ENCODE measurements around the gene CRK.
A peak's percentile ranks its signal among the peaks of the same experiment; 100 is the strongest.

CRK gene

DNA sequence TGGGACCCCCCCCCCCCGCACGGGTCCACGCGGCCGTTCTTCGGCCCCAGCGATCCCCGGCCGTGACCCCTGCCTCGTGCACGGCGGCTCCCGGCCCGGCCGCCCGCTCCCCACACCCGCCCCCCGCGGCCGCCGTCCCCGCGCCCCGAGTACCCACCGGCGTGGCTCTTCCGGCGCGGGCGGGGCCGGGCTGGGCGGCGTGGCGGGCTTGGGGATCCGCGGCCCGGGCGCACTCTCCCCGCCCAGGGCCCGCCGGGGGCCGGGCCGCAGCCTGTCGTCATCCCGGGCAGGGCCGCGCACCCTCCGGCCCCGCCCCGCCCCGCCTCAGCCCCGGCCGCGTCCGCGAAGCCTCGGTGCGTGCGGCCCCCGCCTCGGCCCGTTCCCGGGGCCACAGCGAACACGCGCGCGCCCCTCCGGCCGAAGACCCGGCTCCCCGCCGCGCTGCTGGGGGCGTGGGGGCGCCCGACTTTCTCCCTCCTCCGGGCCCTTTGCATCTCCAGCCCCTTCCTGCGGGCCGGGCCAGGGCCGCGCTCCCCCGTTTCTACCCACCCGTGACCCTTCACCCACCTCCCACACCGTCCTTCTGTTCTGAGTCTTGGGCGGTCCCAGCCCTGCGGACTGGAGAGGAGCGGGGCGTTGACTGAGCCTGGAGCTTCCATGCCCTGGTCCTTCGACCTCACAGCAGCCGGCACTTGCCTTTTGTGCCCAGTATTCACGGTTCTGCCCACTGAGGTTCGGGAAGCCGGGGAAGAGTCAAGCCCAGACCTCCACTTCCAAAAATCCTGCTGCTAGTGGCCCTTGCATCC, 35.6 kb upstream of the CRK start:
- peak overlapping the region; percentile 70 for H3K4me3 ChIP-seq (replicated peaks; ENCODE audit: low read depth, low read length)
- TF ChIP-seq, protein P1, sequence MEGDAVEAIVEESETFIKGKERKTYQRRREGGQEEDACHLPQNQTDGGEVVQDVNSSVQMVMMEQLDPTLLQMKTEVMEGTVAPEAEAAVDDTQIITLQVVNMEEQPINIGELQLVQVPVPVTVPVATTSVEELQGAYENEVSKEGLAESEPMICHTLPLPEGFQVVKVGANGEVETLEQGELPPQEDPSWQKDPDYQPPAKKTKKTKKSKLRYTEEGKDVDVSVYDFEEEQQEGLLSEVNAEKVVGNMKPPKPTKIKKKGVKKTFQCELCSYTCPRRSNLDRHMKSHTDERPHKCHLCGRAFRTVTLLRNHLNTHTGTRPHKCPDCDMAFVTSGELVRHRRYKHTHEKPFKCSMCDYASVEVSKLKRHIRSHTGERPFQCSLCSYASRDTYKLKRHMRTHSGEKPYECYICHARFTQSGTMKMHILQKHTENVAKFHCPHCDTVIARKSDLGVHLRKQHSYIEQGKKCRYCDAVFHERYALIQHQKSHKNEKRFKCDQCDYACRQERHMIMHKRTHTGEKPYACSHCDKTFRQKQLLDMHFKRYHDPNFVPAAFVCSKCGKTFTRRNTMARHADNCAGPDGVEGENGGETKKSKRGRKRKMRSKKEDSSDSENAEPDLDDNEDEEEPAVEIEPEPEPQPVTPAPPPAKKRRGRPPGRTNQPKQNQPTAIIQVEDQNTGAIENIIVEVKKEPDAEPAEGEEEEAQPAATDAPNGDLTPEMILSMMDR (IDR thresholded peaks at IDR 0.05; ENCODE audit: low read length, missing control alignments): no peak
- no peak for DNase-seq (ENCODE audit: low read depth)

GRCh38 chr17:1490643-1491442, 34.8 kb upstream of the CRK start:
- TF ChIP-seq, protein P1 (IDR thresholded peaks at IDR 0.05; ENCODE audit: low read length, missing control alignments): no peak
- peak overlapping the region; percentile 70 for H3K4me3 ChIP-seq (replicated peaks; ENCODE audit: low read depth, low read length)
- DNase-seq (ENCODE audit: low read depth): no peak

DNA sequence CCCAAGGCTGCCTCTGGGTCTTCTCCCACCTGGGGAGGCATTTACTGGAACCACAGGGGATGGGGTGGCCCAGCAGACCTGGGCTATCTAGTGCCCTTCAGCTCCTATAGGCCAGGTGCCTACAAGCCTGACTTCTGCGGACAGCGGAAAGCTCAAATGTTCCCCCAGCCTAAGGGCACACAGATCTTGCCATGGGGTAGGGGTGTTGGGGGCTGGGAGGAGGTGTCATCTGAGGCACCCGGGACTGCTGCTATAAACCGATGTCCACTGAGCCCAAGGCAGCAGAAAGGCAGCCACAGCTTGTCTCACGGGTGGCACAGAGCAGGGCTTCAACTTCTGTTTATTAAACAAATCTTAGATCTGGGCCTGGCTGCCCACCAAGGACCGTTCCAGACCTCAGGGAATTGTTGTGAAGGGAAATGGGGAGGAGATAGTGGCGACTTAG, 32.8 kb upstream of the CRK start:
- no peak for DNase-seq (ENCODE audit: low read depth)
- peak overlapping the region; percentile 52 for H3K4me3 ChIP-seq (replicated peaks; ENCODE audit: low read depth, low read length)
- TF ChIP-seq, protein P1 (IDR thresholded peaks at IDR 0.05; ENCODE audit: low read length, missing control alignments): no peak

- H3K4me3 ChIP-seq (replicated peaks; ENCODE audit: low read depth, low read length): peak overlapping the region; percentile 52
- TF ChIP-seq, protein P1 (IDR thresholded peaks at IDR 0.05; ENCODE audit: low read length, missing control alignments): no peak
- DNase-seq (ENCODE audit: low read depth): peak; percentile 87
Observed at GRCh38 chr17:1487939-1488825, 32.1 kb upstream of the CRK start.

DNA sequence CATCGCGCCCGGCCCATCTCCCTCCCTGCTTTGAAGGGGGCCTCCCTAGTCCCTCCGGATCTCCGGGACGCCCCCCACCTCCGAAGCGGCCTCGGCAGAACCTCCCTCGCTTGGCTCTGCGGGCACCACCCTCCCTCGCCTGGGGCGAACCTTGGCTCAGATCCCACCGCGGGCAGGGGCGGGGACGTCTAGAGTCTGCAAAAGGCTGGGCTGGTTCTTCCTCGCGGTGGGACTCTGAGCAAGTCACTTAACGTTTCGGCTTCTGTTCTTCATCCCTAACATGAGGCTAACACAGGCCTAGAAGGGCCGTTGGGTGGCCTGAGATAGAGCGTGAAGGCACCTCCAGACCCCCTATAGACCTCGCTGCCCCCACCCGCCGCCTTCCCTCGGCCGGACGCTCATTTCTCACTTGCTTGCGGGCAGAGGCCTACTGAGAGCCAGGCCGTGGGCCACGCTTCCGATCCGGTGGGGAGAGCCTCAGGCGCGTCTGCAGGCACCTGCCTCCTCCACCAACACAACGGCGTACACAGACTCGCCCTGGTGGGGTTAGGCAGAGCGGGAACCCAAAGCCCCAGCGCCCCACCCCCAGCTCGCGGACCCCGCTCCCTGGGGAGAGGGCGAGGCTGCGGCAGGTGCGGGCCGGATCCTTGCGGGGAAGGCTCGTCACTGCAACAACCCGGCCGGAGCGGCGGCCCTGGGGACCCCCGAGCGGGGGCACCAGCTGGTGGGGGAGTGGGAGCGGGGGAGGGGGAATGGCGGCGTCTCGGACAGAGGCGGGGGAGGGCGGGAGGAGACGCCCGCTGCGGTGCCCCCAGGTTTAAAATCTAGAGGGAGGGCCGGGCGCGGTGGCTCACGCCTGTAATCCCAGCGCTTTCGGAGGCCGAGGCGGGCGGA, 31.0 kb upstream of the CRK start:
- TF ChIP-seq, protein P1 (IDR thresholded peaks at IDR 0.05; ENCODE audit: low read length, missing control alignments): no peak
- peak overlapping the region; percentile 44 for H3K4me3 ChIP-seq (replicated peaks; ENCODE audit: low read depth, low read length)
- peak; percentile 44 for DNase-seq (ENCODE audit: low read depth)
